ENCODE measurements around the gene SNRPE.

The SNRPE gene

GRCh38 chr1:203913073-203913521 is 51.7 kb downstream of the SNRPE start:
- TF ChIP-seq CTCF (IDR thresholded peaks at IDR 0.05; ENCODE audit: insufficient read depth, low read depth, low read length, missing control alignments), result no peak
- no peak overlapping the region for H3K4me3 ChIP-seq (ENCODE audit: low read length)
- no peak for DNase-seq (ENCODE audit: low read depth)

- H3K4me3 ChIP-seq (ENCODE audit: low read length), result no peak overlapping the region
- TF ChIP-seq CTCF (IDR thresholded peaks at IDR 0.05; ENCODE audit: insufficient read depth, low read depth, low read length, missing control alignments), result no peak
- no peak for DNase-seq (ENCODE audit: low read depth)
Measured at GRCh38 chr1:203914292-203914691, 52.9 kb downstream of the SNRPE start.

GRCh38 chr1:203915811-203916210 is 54.4 kb downstream of the SNRPE start:
- no peak for TF ChIP-seq CTCF (IDR thresholded peaks at IDR 0.05; ENCODE audit: insufficient read depth, low read depth, low read length, missing control alignments)
- DNase-seq (ENCODE audit: low read depth), result peak; percentile 48
- no peak overlapping the region for H3K4me3 ChIP-seq (ENCODE audit: low read length)

GRCh38 chr1:203916756-203917155 is 55.4 kb downstream of the SNRPE start:
- no peak overlapping the region for H3K4me3 ChIP-seq (ENCODE audit: low read length)
- DNase-seq (ENCODE audit: low read depth), result peak; percentile 62
- TF ChIP-seq CTCF (IDR thresholded peaks at IDR 0.05; ENCODE audit: insufficient read depth, low read depth, low read length, missing control alignments), result no peak
